ENCODE results near the gene NOL8.

Gene NOL8

GRCh38 chr9:92350740-92351133 is 25.6 kb upstream of the NOL8 start:
- in situ Hi-C loops (cut with MboI; ENCODE audit: low sequenced_read_pairs, unreplicated experiment), result no loop called here
- DNase-seq (ENCODE audit: low spot score), result no peak
- no peak for TF ChIP-seq CTCF (IDR thresholded peaks at IDR 0.05; ENCODE audit: borderline replicate concordance, control extremely low read depth, extremely low read depth, insufficient read depth, missing control alignments)

GRCh38 chr9:92349771-92350739 is 24.9 kb upstream of the NOL8 start:
- no peak for DNase-seq (ENCODE audit: low spot score)
- no peak for TF ChIP-seq CTCF (IDR thresholded peaks at IDR 0.05; ENCODE audit: borderline replicate concordance, control extremely low read depth, extremely low read depth, insufficient read depth, missing control alignments)
- in situ Hi-C loops (cut with MboI; ENCODE audit: low sequenced_read_pairs, unreplicated experiment), result no loop called here

GRCh38 chr9:92345582-92345981 is 20.4 kb upstream of the NOL8 start:
- in situ Hi-C loops (cut with MboI; ENCODE audit: low sequenced_read_pairs, unreplicated experiment), result no loop called here
- DNase-seq (ENCODE audit: low spot score), result no peak
- TF ChIP-seq CTCF (IDR thresholded peaks at IDR 0.05; ENCODE audit: borderline replicate concordance, control extremely low read depth, extremely low read depth, insufficient read depth, missing control alignments), result no peak

GRCh38 chr9:92342825-92343488 is 17.8 kb upstream of the NOL8 start:
- DNase-seq (ENCODE audit: low spot score), result no peak
- in situ Hi-C loops (cut with MboI; ENCODE audit: low sequenced_read_pairs, unreplicated experiment), result no loop called here

GRCh38 chr9:92341578-92341977 is 16.4 kb upstream of the NOL8 start:
- DNase-seq (ENCODE audit: low spot score), result no peak
- in situ Hi-C loops (cut with MboI; ENCODE audit: low sequenced_read_pairs, unreplicated experiment), result no loop called here
- no peak for TF ChIP-seq CTCF (IDR thresholded peaks at IDR 0.05; ENCODE audit: borderline replicate concordance, control extremely low read depth, extremely low read depth, insufficient read depth, missing control alignments)

More at GRCh38 chr9:92342825-92343488, 17.8 kb upstream of the NOL8 start:
- TF ChIP-seq CTCF (IDR thresholded peaks at IDR 0.05; ENCODE audit: borderline replicate concordance, control extremely low read depth, extremely low read depth, insufficient read depth, missing control alignments), result no peak

GRCh38 chr9:92333282-92333634 is 8.1 kb upstream of the NOL8 start:
- no peak for DNase-seq (ENCODE audit: low spot score)
- no peak for TF ChIP-seq CTCF (IDR thresholded peaks at IDR 0.05; ENCODE audit: borderline replicate concordance, control extremely low read depth, extremely low read depth, insufficient read depth, missing control alignments)
- in situ Hi-C loops (cut with MboI; ENCODE audit: low sequenced_read_pairs, unreplicated experiment), result loop anchor here (10.0 kb wide), 1 partner anchor 302 kb away; no protein-coding TSS in a partner anchor
